GM10266 (cell line): Measurements from ENCODE around the gene FRY.

ENCODE experiments used
- DNase-seq: peaks from one replicate; pipeline ENCODE4 v3.0.0; 2012; ENCODE audit errors: extremely low spot score
- TF ChIP-seq, protein P1 (sequence below): IDR thresholded peaks from 2 replicates; pipeline ENCODE4 v1.5.1; 2012; ENCODE audit warnings: mild to moderate bottlenecking, low read depth; ENCODE audit not compliant: control insufficient read depth, insufficient read depth; ENCODE audit errors: missing control alignments

Gene FRY

DNA sequence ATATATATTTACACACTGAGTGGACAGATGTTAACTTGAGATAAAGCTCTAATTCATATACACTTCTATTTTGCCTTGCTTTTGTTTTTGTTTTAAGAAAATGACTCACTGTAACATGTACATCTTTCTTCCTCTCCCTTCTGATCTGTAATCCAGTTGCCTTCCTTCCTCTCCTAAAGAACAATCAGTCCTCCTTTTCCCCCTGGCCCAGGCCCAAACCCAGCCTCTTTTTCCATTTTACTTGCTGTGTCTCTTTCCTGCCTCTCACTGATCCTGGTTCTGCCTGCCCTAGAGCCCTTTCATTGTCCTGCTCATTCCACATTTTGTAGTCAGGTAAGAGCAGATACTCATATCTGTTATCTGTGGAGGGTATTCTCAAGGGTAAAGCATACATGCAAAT lies 232.8 kb downstream of the FRY start:
- no peak for DNase-seq
- TF ChIP-seq, protein P1, sequence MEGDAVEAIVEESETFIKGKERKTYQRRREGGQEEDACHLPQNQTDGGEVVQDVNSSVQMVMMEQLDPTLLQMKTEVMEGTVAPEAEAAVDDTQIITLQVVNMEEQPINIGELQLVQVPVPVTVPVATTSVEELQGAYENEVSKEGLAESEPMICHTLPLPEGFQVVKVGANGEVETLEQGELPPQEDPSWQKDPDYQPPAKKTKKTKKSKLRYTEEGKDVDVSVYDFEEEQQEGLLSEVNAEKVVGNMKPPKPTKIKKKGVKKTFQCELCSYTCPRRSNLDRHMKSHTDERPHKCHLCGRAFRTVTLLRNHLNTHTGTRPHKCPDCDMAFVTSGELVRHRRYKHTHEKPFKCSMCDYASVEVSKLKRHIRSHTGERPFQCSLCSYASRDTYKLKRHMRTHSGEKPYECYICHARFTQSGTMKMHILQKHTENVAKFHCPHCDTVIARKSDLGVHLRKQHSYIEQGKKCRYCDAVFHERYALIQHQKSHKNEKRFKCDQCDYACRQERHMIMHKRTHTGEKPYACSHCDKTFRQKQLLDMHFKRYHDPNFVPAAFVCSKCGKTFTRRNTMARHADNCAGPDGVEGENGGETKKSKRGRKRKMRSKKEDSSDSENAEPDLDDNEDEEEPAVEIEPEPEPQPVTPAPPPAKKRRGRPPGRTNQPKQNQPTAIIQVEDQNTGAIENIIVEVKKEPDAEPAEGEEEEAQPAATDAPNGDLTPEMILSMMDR = no peak

GRCh38 chr13:32265726-32266125 lies 234.2 kb downstream of the FRY start:
- DNase-seq = no peak
- TF ChIP-seq, protein P1 = no peak

GRCh38 chr13:32266130-32266529 lies 234.6 kb downstream of the FRY start:
- TF ChIP-seq, protein P1 = no peak
- no peak for DNase-seq

- TF ChIP-seq, protein P1 = peak; percentile 48
- DNase-seq = no peak
Measured at GRCh38 chr13:32267836-32268439, 236.4 kb downstream of the FRY start.

GRCh38 chr13:32272021-32272683 lies 240.6 kb downstream of the FRY start:
- TF ChIP-seq, protein P1 = no peak
- DNase-seq = no peak

- DNase-seq = no peak
- TF ChIP-seq, protein P1 = no peak
Measured at GRCh38 chr13:32277839-32278238, 246.3 kb downstream of the FRY start.

- TF ChIP-seq, protein P1 = no peak
- DNase-seq = no peak
Measured at GRCh38 chr13:32278426-32278825, 246.9 kb downstream of the FRY start.
